ENCODE results near the gene TUBA1B.

TUBA1B gene

DNA sequence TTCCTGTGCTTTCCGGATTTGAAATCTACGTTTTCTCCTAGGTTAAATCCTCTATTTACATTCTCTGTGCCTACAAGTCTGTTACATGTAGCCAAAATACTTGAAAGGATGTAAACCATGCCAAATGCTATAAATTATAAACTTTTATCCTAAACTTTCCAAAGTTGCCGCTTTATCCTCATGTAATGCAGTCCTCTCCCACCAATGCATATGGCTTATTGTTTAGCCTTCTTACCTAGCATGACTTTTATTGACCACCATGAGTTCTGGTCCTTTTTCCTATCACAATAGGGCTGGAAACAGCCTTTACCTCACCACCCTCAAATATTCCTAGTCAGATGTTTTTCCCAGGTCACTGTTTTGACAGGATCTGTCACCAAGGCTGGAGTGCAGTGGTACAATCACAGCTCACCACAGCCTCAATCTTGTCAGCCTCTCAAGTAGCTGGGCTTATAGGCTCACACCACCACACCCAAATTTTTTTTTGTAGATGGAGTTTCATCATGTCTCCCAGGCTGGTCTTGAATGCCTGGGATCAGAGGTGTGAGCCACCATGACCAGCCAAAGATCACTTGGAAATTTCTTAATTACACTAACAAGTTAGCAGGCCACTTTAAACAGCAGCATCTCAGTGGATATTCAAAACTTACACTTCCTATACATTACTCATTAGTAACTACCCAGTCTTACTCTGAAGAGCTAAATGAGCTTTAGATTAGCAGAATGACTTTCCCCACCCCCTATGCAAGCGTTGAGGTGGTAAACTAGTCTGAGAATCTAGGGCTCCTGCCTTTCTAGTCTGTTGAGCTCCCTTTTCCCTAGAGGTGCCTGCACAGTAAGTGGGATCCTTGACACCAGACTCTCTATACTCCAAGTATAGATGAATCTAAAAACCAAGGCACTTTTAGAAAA, 4.1 kb downstream of the TUBA1B start:
- no peak for DNase-seq

GRCh38 chr12:49121047-49121696, 10.0 kb downstream of the TUBA1B start:
- DNase-seq: peak; percentile 38

DNA sequence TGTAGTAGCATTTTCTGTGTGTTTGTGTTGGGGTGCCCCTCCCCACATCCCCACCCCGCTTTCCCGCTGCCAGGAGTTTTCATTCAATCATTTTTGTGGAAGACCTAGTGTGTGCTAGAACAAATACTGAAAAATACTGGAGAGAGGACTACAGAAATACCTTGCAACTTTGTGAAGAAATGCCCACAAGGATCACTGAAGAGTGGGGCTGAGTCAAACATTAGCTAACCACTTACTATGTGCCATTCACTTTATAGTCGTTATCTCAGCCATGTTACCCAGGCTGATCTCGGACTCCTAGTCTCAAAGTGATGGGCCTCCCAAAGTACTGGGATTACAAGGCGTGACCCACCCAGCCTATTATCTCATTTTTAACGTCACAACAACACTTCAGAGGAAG, 20.0 kb downstream of the TUBA1B start:
- no peak for DNase-seq

DNA sequence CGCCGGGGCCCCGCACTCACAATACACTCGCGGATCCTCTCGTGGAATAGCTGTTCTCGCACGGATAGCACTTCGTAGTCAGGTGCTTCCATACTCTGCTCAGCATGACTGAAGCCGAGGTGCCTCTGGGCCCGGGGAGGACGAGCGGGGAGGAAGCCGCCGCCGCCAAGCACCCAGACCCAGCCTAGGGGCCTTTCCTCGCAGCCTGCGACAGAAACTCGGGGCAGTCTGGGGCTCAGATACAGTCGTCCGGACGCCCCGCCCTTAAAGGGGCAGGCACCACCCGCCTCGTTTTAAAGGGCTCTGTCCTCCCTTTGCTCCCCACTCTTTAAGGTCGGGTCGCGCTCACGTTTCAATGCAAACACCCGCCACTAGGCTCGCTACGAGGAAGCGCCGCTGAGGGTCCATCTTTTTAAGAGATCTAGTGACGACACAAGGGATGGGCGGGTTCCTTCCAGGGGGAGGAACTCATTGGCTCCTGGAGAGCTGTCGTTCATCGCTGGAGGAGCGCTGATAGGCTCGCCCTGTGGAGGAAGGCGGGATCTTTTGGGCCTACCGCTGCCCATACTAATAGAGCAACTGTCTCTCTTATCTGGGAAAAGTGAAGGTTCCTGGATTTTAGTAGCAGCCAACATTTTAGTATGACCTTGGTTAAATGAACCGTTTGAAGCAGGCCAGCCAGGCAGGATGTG, 20.6 kb downstream of the TUBA1B start, which contains the start of gene LMBR1L:
TSS of gene LMBR1L (minus strand) at position 384 of the 692 bp plus-strand sequence. CDS start at position 92, 292 bp downstream.
- peak; percentile 99 for DNase-seq

DNA sequence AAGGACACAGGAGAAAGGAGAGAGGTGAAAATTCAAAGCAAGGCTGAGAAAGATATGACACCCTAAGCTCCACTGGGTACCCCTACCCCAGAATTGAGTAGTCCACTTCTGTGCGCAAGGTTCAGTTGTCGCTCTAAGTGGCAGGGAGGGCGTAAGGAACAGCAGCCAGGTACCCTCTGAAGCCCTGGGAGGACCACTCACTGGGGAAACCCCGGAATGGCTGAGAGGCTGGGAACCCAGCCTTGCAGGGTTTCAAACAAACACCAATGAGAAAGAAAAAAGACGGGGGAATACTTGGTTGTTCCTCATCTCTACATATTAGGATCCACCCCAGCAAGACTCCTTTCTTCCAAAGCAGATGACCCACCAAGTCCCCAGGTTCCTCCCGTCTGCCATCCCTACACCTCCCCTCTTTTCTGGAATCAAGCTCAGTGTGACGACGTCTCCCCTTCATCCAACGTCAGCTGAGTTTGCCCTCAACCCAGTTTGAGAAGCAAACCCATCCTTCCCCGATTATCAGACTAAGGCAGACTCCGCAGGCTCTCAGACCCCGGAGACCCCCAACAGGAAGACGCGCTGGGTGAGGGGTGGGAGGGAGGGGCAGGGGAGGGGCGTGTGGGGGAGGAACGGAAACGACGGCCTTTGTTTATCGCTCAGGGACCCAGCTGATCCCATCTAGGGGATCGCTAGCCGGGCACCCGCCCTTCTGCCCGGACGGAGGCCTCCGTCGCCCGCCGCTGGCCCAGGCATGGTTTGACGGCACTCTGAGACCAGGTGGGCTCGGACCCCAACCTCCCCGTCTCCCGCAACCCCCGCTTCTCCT, 21.3 kb downstream of the TUBA1B start:
- DNase-seq: peak; percentile 63

DNA sequence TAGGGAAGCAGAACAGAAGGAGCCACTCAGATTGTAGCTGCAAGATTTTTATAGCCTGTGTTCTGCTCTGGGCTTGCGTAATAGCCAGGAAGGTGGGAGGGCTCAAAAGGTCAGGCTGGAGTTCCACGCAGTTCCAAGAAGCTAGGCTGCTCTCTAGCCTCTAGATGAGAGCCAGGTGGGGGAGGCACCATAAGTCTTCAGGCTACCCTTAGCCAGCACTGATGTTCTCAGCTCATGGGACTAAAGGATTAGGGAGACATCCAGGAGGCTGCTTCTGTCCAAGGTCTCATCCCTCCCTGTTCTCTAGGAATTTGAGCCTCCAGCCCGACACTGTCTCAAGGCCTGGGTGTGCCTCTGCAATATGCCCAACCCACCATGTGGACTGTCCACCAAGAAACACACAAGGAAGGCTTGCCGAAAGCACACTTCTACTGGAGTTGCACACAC, 22.2 kb downstream of the TUBA1B start:
- DNase-seq: peak; percentile 46

DNA sequence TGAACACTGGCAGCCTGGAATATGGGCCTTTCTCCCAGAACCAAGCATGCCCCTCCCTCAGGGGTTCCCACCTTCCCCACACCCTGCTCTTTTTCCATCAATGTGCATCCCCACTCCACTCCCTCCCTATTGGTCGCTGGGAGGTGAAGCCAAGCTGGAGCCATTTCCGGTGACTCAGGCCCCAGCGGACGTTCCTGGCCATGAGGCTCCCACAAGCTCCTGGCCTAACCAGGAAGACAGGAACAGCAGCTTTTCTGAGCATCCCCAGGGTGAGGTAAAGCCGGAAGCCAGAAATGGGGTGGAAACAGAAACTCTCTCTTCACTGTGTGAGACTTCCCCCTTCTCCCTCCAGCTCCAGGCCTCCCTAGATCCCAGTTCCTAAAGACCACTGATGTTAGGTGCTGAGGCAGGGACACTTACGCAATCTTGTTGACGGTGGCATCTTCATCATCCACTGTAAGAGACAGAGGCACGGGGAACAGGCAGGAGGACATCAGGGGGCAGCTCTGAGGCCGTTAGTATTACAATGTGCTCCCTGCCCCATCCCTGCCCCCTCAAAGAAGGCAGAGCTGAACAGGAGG, 25.6 kb downstream of the TUBA1B start:
- DNase-seq: no peak

DNA sequence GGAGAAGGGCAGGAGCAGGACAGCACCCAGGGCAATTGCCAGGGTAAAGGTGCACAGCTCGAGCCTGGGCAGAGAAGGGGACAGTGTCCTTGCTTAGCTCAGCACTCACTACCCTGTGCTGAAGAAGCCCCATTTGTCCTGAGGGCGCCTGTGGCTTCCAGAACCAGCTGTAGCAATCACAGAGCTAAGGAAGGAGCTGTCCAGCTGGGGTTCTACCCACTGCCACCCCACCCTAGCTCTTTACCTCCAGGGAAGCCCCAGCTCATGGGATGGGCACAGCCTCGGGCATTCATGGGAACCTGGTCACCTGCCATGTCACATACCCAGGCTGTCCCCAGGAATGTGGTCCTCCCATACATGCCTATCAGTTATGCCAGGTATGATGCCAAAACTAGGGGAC, 26.4 kb downstream of the TUBA1B start:
- DNase-seq: no peak

DNA sequence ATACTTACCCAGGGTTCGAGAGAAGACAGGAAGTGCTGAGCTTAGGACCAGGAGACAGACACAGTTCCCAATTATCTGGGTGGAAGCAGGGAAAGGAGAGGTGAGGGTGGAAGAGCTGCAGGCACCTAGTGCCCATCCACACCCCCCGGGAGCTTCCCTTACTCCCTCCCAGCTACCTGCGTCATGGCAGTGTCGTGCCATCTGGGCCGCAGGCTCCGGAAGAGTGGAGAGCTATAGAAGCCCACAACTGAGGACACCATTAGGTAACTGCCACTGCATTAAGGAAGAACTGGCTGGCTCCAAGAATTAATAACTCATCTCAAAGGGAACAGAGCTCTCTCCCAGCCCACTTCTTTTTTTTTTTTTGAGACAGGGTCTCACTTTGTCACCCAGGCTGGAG, 30.8 kb downstream of the TUBA1B start:
- DNase-seq: no peak

DNA sequence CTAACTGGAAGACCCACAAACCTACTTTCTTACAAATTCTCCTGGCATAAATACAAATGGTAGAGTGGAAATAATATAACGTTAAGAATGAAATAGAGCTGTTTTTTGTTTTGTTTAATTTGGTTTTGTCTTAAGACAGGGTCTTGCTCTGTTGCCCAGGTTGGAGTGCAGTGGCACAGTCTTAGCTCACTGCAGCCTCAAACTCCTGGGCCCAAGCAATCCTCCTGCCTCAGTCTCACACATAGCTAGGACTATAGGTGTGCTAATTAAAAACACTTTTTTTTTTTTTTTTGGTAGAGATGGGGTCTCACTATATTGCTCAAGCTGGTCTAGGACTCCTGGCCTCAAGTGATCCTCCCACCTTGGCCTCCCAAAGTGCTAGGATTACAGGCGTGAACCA, 32.5 kb downstream of the TUBA1B start:
- no peak for DNase-seq

- DNase-seq: peak; percentile 51
These were observed 33.2 kb downstream of the TUBA1B start for GRCh38 chr12:49098035-49098451.

DNA sequence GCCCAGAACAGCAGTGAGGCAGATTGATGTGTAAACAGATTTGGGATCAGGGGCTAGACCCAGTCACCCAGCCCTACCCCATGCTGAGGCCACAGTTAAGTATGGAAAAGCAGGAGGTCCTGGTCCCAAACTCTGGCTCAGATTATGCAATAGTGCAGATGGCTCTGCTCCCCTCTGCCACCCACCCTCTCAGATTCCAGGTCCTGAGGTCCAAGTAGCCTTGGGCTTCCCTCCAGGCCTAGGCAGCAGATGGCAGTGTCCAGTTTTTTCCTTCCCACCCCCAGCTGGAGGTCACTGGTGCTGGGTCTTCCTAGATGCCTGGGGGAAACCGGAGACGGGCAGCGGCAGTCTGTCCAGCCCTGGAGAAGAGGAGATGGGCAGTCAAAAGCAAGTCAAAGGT, 33.8 kb downstream of the TUBA1B start:
- no peak for DNase-seq

DNA sequence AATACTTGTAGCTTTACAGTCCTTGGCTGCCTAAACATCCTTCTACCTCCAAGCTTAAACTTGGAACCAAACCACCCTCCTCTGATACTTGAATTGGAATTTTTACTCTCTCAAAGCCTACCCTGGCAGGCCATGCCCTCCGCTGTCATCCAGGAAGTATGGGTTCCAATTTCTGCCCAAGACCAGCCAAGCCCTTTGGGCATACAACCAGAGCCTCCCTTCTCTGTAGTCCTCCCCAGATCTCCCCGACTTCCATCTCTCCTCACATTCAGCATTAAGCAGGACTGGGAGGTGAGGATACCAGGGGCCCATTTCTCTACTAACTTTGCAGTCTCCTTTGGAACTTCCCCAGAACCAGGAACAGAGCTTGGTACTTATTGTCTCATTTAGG, 36.2 kb downstream of the TUBA1B start:
- DNase-seq: no peak

DNA sequence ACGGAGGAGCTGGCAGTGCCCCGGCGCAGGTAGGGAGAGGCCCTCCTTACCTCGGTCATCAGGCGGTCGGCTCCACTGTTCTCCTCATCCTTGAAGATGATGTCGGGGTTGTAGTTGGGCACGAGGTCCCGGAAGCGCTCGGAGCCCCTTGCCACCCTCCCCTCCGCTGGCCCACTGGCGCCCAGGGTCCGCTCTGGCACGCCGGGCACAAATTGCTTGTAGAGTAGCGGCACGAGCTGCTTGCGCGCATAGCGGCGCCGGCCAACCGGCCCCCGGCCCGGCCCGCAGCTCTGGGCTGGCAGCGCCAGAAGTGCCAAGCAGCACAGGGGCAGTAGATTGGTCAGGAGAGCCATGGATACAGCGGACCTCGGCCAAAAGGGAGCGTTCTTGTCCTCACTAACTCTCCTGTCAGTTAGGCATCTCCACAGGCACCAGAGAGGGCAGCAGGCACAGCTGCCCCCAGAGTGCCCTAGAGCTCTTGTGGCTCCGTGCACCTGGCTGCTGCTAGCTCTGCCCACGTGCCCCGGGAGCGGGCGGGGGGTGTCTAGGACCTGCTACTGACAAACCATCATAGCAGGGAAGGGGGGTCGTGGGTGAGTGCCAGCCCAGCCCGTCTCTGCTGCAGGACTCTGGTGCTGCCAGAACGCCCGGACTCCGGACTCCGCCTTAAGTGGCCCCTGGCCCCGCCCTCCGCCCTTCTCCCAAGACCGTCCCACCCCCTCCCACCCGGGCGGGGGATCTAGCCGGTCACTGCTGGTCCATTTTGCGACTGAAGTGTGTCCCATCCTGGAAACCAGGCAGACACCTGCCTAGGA, 36.8 kb downstream of the TUBA1B start, which contains the start of gene DHH:
TSS of gene DHH (minus strand) at position 642 of the 815 bp plus-strand sequence. CDS start at position 353, 289 bp downstream.
- DNase-seq: peak; percentile 54

DNA sequence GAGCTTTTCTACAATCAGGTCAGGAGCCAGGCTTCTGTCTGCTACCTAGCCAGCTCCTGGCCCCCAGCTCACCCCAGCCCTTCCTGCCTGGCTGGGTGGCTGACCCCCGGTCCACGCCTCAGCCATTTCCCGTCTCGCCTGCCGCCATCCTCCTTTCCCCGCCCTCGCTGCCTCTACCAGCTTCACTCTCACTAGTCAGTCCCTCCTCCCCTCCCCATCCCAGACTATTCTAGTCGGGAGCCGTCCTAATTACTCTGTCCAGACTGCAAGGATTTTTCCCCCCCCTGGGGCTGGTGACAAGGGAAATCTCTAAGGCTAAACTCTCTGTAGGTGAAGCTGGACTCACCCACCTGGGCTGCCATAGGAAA, 37.4 kb downstream of the TUBA1B start:
- DNase-seq: peak; percentile 49

- DNase-seq: no peak
These were observed 38.3 kb downstream of the TUBA1B start for GRCh38 chr12:49092816-49093406.

GRCh38 chr12:49092086-49092815, 38.9 kb downstream of the TUBA1B start:
- peak; percentile 57 for DNase-seq

DNA sequence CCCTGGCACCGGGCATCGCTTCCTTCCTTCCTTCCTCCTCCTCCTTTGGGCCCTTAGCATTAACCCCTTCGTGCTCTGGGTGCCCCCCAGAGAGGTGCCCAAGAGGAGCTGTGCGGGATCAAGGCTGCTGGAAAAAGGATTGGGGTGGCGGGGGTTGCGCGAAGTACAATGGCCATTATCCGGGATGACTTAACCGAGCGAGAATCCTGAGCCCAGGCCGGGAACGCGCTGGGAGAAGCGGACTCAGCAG, 39.4 kb downstream of the TUBA1B start:
- DNase-seq: no peak

- DNase-seq: peak; percentile 43
These were observed 39.9 kb downstream of the TUBA1B start for GRCh38 chr12:49091056-49091835.
